HepG2 (cell line): Measurements from ENCODE around the gene SKIC2. TPM values are rescaled to one million over a fixed set of nuclear protein-coding genes. Genes with fewer than 3 reads are reported as not detected.

Experiments
- ADNP ChIP-seq: sonication (generic); formaldehyde crosslinking; IDR thresholded peaks from 2 replicates; pipeline ENCODE4 v1.4.0; 2020; ENCODE audit warnings: missing genetic modification reagents
- CENPX ChIP-seq: sonication (generic); formaldehyde crosslinking; IDR thresholded peaks from 2 replicates; pipeline ENCODE4 v1.9.0; 2021; ENCODE audit warnings: mild to moderate bottlenecking, missing genetic modification reagents, moderate library complexity
- FOXM1 ChIP-seq: sonication (generic); formaldehyde crosslinking; IDR thresholded peaks from 2 replicates; pipeline ENCODE4 v1.5.0; 2020; ENCODE audit warnings: missing genetic modification reagents
- GTF3A ChIP-seq: sonication (generic); formaldehyde crosslinking; conservative IDR thresholded peaks from 2 replicates; pipeline ENCODE4 v1.4.0; 2020; ENCODE audit warnings: mild to moderate bottlenecking, missing genetic modification reagents
- XBP1 ChIP-seq: sonication (generic); formaldehyde crosslinking; IDR thresholded peaks from 2 replicates; pipeline ENCODE4 v1.5.0; 2020; ENCODE audit warnings: missing genetic modification reagents
- ZNF225 ChIP-seq: sonication (generic); formaldehyde crosslinking; IDR thresholded peaks from 2 replicates; pipeline ENCODE4 v1.4.0; 2020; ENCODE audit warnings: mild to moderate bottlenecking, missing genetic modification reagents
- polyA plus RNA-seq, 8 experiments: library from polyadenylated mRNA; depleted of rRNA in 3 of 8; stranded (reverse) in 7 of 8; unstranded in 1 of 8; fragments of >200 nt; fragmentation: Illumina TruSeq in 4 of 8; extraction: Trizol in 4 of 8; gene quantifications; 2 replicates each; pipeline versions ENCODE4 v1.2.1 to v1.2.3, GENCODE V29; 2011 to 2016; ENCODE audit warnings: low read depth in 4 of 8, missing spikeins in 1 of 8, mixed read lengths in 1 of 8; ENCODE audit not compliant: insufficient read depth in 1 of 8
- total RNA-seq, 5 experiments: library from RNA; depleted of rRNA; stranded (reverse); fragments of >200 nt; fragmentation: Illumina TruSeq; extraction: Trizol; gene quantifications; 2 replicates each; pipeline ENCODE4 v1.2.3, GENCODE V29; 2016; ENCODE audit warnings: low read depth in 1 of 5
- TF ChIP-seq, protein P1 (sequence below), 2 experiments: sonication (generic) in 1 of 2; formaldehyde crosslinking in 1 of 2; IDR thresholded peaks; 2 replicates each; pipeline versions ENCODE4 v1.6.1 to v1.9.0; 2014 to 2022; ENCODE audit warnings: antibody characterized with exemption in 1 of 2, borderline replicate concordance in 1 of 2, inconsistent platforms in 1 of 2, low read depth in 1 of 2, missing genetic modification reagents in 1 of 2
- TF ChIP-seq, protein P2 (sequence below): sonication (generic); formaldehyde crosslinking; conservative IDR thresholded peaks from 2 replicates; pipeline ENCODE4 v1.8.0; 2022; ENCODE audit warnings: low read depth, missing genetic modification reagents
- TF ChIP-seq, protein P3 (sequence below): sonication (generic); formaldehyde crosslinking; IDR thresholded peaks from 2 replicates; pipeline ENCODE4 v1.9.0; 2021; ENCODE audit warnings: missing genetic modification reagents, borderline replicate concordance
- TF ChIP-seq, protein P4 (sequence below): sonication (generic); formaldehyde crosslinking; IDR thresholded peaks from 2 replicates; pipeline ENCODE4 v1.5.1; 2020; ENCODE audit warnings: mild to moderate bottlenecking, missing genetic modification reagents, moderate library complexity

Gene SKIC2
- total and polyA plus RNA-seq, 2 of the 13 experiments (the other 11 are each of a cell fraction or from before 2014, with no cell fraction given) = 67.1 to 68.4 TPM

DNA sequence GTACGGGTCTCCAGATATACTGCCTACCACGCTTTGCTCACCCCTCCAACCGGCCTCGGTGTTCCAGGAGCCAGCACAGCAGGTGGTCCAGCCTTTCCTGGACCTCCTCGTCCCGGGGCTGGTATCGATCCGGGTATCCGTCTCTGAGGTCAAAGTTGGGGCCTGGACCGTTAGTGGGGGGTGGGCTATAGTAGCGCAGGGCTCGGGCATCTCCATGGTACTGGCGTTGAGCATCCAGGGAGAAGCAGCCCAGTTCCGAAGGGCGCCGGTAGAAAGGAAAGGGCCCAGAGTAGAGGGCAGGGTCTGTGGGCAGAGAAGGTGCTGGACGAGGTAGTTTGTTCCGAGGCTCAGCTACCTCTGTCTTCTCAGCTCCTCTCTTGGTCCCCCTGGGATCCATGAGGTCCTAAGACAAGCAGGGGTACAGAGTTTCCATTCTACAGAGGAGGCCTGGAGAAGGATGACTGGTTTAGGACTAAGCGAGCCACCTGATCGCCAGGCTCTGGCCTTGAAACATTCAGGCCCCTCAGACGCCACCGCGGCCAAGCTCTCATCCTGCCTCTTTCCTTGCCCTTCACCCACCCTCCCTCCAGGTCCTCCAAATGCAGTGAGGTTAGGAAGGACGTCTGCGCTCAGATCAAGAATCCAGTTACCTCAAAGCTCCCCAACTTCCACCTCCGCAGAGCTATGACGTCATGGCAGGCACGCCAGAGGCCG, 12.5 kb downstream of the SKIC2 start (continued):
- TF ChIP-seq, protein P1, sequence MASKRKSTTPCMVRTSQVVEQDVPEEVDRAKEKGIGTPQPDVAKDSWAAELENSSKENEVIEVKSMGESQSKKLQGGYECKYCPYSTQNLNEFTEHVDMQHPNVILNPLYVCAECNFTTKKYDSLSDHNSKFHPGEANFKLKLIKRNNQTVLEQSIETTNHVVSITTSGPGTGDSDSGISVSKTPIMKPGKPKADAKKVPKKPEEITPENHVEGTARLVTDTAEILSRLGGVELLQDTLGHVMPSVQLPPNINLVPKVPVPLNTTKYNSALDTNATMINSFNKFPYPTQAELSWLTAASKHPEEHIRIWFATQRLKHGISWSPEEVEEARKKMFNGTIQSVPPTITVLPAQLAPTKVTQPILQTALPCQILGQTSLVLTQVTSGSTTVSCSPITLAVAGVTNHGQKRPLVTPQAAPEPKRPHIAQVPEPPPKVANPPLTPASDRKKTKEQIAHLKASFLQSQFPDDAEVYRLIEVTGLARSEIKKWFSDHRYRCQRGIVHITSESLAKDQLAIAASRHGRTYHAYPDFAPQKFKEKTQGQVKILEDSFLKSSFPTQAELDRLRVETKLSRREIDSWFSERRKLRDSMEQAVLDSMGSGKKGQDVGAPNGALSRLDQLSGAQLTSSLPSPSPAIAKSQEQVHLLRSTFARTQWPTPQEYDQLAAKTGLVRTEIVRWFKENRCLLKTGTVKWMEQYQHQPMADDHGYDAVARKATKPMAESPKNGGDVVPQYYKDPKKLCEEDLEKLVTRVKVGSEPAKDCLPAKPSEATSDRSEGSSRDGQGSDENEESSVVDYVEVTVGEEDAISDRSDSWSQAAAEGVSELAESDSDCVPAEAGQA (IDR thresholded peaks at IDR 0.05; ENCODE audit: low read depth) = no peak
- TF ChIP-seq, protein P1 (CRISPR knock-in tag; IDR thresholded peaks at IDR 0.05; ENCODE audit: borderline replicate concordance) = 0 out of 2 replicates have a peak, but pooled peaks have one; percentile 28
- no peak for TF ChIP-seq GTF3A
- TF ChIP-seq, protein P2, sequence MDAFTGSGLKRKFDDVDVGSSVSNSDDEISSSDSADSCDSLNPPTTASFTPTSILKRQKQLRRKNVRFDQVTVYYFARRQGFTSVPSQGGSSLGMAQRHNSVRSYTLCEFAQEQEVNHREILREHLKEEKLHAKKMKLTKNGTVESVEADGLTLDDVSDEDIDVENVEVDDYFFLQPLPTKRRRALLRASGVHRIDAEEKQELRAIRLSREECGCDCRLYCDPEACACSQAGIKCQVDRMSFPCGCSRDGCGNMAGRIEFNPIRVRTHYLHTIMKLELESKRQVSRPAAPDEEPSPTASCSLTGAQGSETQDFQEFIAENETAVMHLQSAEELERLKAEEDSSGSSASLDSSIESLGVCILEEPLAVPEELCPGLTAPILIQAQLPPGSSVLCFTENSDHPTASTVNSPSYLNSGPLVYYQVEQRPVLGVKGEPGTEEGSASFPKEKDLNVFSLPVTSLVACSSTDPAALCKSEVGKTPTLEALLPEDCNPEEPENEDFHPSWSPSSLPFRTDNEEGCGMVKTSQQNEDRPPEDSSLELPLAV (CRISPR knock-in tag) = no peak
- TF ChIP-seq ADNP = no peak
- no peak for TF ChIP-seq FOXM1 (CRISPR knock-in tag)
- TF ChIP-seq, protein P3, sequence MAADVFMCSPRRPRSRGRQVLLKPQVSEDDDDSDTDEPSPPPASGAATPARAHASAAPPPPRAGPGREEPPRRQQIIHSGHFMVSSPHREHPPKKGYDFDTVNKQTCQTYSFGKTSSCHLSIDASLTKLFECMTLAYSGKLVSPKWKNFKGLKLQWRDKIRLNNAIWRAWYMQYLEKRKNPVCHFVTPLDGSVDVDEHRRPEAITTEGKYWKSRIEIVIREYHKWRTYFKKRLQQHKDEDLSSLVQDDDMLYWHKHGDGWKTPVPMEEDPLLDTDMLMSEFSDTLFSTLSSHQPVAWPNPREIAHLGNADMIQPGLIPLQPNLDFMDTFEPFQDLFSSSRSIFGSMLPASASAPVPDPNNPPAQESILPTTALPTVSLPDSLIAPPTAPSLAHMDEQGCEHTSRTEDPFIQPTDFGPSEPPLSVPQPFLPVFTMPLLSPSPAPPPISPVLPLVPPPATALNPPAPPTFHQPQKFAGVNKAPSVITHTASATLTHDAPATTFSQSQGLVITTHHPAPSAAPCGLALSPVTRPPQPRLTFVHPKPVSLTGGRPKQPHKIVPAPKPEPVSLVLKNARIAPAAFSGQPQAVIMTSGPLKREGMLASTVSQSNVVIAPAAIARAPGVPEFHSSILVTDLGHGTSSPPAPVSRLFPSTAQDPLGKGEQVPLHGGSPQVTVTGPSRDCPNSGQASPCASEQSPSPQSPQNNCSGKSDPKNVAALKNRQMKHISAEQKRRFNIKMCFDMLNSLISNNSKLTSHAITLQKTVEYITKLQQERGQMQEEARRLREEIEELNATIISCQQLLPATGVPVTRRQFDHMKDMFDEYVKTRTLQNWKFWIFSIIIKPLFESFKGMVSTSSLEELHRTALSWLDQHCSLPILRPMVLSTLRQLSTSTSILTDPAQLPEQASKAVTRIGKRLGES (CRISPR knock-in tag) = no peak
- no peak for TF ChIP-seq XBP1 (CRISPR knock-in tag)
- TF ChIP-seq, protein P4, sequence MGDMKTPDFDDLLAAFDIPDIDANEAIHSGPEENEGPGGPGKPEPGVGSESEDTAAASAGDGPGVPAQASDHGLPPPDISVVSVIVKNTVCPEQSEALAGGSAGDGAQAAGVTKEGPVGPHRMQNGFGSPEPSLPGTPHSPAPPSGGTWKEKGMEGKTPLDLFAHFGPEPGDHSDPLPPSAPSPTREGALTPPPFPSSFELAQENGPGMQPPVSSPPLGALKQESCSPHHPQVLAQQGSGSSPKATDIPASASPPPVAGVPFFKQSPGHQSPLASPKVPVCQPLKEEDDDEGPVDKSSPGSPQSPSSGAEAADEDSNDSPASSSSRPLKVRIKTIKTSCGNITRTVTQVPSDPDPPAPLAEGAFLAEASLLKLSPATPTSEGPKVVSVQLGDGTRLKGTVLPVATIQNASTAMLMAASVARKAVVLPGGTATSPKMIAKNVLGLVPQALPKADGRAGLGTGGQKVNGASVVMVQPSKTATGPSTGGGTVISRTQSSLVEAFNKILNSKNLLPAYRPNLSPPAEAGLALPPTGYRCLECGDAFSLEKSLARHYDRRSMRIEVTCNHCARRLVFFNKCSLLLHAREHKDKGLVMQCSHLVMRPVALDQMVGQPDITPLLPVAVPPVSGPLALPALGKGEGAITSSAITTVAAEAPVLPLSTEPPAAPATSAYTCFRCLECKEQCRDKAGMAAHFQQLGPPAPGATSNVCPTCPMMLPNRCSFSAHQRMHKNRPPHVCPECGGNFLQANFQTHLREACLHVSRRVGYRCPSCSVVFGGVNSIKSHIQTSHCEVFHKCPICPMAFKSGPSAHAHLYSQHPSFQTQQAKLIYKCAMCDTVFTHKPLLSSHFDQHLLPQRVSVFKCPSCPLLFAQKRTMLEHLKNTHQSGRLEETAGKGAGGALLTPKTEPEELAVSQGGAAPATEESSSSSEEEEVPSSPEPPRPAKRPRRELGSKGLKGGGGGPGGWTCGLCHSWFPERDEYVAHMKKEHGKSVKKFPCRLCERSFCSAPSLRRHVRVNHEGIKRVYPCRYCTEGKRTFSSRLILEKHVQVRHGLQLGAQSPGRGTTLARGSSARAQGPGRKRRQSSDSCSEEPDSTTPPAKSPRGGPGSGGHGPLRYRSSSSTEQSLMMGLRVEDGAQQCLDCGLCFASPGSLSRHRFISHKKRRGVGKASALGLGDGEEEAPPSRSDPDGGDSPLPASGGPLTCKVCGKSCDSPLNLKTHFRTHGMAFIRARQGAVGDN (CRISPR knock-in tag) = no peak
- TF ChIP-seq CENPX (CRISPR knock-in tag) = no peak
- no peak for TF ChIP-seq ZNF225
